GM18868 (cell line): Measurements from ENCODE around the gene CTDP1.
"Not testable (repeated sequence)": the region's sequence is repeated elsewhere in the genome, so short reads cannot be mapped to it uniquely, and the experiment has no call there.

Experiments
- ATAC-seq: cut with Tn5 transposase; IDR thresholded peaks from one replicate; pipeline ENCODE4 v1.9.1; 2021; ENCODE audit warnings: mild to moderate bottlenecking, moderate library complexity; ENCODE audit not compliant: unreplicated experiment

CTDP1 gene

GRCh38 chr18:79680891-79681339 lies 1.3 kb downstream of the CTDP1 start:
- ATAC-seq = no peak

- no peak for ATAC-seq
Observed at GRCh38 chr18:79681484-79682387, 2.1 kb downstream of the CTDP1 start.

- no peak for ATAC-seq
Observed at GRCh38 chr18:79682481-79682880, 2.9 kb downstream of the CTDP1 start.

GRCh38 chr18:79682894-79683625 lies 3.5 kb downstream of the CTDP1 start:
- ATAC-seq = no peak

- ATAC-seq = no peak
Observed at GRCh38 chr18:79683626-79684282, 4.2 kb downstream of the CTDP1 start.

- ATAC-seq = no peak
Observed at GRCh38 chr18:79684283-79684631, 4.7 kb downstream of the CTDP1 start.

- ATAC-seq = no peak
Observed at GRCh38 chr18:79684787-79685186, 5.2 kb downstream of the CTDP1 start.

GRCh38 chr18:79685281-79685680 lies 5.7 kb downstream of the CTDP1 start:
- ATAC-seq = no peak

- no peak for ATAC-seq
Observed at GRCh38 chr18:79685971-79686370, 6.4 kb downstream of the CTDP1 start.

- no peak for ATAC-seq
Observed at GRCh38 chr18:79687806-79688205, 8.2 kb downstream of the CTDP1 start.

- no peak for ATAC-seq
Observed at GRCh38 chr18:79690071-79690470, 10.5 kb downstream of the CTDP1 start.

GRCh38 chr18:79690586-79691482 lies 11.2 kb downstream of the CTDP1 start:
- ATAC-seq = no peak

GRCh38 chr18:79692056-79692455 lies 12.5 kb downstream of the CTDP1 start:
- ATAC-seq = no peak

- no peak for ATAC-seq
Observed at GRCh38 chr18:79692886-79693285, 13.3 kb downstream of the CTDP1 start.

- no peak for ATAC-seq
Observed at GRCh38 chr18:79693561-79694205, 14.1 kb downstream of the CTDP1 start.

- not testable (repeated sequence) for ATAC-seq
Observed at GRCh38 chr18:79694206-79694894, 14.7 kb downstream of the CTDP1 start.

- ATAC-seq = no peak
Observed at GRCh38 chr18:79694895-79695213, 15.3 kb downstream of the CTDP1 start.

- no peak for ATAC-seq
Observed at GRCh38 chr18:79695269-79695668, 15.7 kb downstream of the CTDP1 start.
